ENCODE results near the gene IFNL2.
"Not testable (repeated sequence)": the region's sequence is repeated elsewhere in the genome, so short reads cannot be mapped to it uniquely, and the experiment has no call there.

IFNL2 gene

GRCh38 chr19:39268085-39268484 is at the start of gene IFNL2:
Gene IFNL2 (plus strand): TSS chr19:39268396. CDS start chr19:39268569, 173 bp downstream.
- not testable (repeated sequence) for DNase-seq

GRCh38 chr19:39219108-39219507 is 49.1 kb upstream of the IFNL2 start:
- not testable (repeated sequence) for DNase-seq

DNA sequence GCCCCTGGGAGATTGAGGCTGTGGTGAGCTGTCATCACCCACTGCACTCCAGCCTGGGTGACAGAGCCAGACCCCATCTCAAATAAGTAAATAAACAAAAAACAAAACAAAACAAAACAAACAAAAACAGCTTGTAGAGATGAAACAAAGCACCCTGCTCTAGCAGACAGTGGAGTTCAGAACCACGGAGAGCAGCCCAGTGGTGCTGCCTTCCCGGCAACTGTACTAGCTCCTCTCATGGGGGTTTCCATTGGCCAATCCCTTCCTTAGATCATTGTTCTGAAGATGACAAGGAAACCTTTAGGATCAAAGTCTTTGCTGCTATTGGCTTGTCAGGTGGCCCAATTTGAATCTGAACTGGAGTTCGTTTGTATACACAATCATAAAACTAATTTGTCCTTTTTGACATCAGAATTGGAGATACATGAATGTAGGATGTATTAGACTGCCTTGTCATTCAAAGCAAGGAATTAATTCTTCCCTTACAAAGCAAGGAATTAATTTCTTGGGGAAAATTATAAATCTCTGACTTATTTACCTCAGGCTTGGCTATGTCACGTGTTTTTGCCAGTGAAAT is 44.4 kb upstream of the IFNL2 start:
- DNase-seq = no peak

GRCh38 chr19:39224910-39225309 is 43.3 kb upstream of the IFNL2 start:
- no peak for DNase-seq

DNA sequence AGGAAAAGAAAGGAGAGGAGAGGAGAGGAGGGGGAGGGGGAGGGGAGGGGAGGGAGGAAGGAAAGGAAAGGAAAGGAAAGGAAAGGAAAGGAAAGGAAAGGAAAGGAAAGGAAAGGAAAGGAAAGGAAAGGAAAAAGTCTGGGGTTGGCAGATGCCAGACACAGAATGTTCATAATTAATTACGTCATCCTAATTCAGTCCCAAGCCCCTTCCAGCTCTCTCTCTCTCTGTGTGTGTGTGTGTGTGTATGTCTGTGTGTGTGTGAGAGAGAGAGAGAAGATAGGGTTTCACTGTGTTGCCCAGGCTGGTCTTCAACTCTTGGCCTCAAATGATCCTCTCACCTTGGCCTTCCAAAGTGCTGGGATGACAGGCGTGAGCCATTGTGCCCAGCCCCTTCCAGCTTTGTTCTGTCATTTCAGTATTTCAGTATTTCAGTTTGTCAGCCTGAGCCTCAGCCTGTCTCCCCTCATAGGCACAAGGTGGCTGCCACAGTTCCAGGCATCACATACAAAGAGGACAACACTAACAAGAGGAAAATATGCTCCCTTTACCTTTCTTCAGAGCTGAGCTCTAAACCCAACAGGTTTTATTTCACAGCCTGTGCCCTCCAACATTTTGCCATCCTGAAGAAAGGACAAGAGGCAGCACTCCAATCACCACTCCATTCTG is 38.0 kb upstream of the IFNL2 start:
- no peak for DNase-seq

GRCh38 chr19:39232708-39233107 is 35.5 kb upstream of the IFNL2 start:
- DNase-seq = no peak

DNA sequence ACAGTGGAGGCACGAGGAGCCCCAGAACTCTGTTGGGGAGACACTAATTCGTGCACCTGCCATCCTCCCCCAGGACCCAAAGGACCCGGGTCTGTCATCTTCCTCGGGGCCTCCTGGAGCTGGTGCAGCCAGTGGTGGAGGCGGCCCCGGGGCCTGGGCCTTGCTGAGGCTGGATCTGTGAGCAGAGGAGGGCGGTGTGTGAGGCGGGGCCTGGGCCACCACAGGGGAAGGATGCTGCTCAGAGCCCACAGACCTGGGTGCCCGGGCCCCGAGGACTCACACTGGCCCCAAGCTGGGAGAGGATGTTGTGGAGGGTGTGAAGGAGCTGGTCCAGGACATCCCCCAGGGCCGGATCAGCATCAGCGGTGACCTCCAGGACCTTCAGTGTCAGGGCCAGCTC is 31.7 kb upstream of the IFNL2 start:
- no peak for DNase-seq

- DNase-seq = no peak
These were observed 30.7 kb upstream of the IFNL2 start for GRCh38 chr19:39237200-39238184.

GRCh38 chr19:39238209-39238608 is 30.0 kb upstream of the IFNL2 start:
- DNase-seq = no peak

GRCh38 chr19:39238944-39239343 is 29.3 kb upstream of the IFNL2 start:
- DNase-seq = no peak

GRCh38 chr19:39240421-39240820 is 27.8 kb upstream of the IFNL2 start:
- DNase-seq = no peak

- DNase-seq = not testable (repeated sequence)
These were observed 24.5 kb upstream of the IFNL2 start for GRCh38 chr19:39243741-39244140.

GRCh38 chr19:39244410-39245100 is 23.6 kb upstream of the IFNL2 start, which contains the start of gene IFNL3:
Gene IFNL3 (minus strand): TSS chr19:39245006. CDS start chr19:39244967, 39 bp downstream.
- DNase-seq = not testable (repeated sequence)

GRCh38 chr19:39245166-39245565 is 23.0 kb upstream of the IFNL2 start:
- DNase-seq = not testable (repeated sequence)

- DNase-seq = no peak
These were observed 21.1 kb upstream of the IFNL2 start for GRCh38 chr19:39246951-39247669.

DNA sequence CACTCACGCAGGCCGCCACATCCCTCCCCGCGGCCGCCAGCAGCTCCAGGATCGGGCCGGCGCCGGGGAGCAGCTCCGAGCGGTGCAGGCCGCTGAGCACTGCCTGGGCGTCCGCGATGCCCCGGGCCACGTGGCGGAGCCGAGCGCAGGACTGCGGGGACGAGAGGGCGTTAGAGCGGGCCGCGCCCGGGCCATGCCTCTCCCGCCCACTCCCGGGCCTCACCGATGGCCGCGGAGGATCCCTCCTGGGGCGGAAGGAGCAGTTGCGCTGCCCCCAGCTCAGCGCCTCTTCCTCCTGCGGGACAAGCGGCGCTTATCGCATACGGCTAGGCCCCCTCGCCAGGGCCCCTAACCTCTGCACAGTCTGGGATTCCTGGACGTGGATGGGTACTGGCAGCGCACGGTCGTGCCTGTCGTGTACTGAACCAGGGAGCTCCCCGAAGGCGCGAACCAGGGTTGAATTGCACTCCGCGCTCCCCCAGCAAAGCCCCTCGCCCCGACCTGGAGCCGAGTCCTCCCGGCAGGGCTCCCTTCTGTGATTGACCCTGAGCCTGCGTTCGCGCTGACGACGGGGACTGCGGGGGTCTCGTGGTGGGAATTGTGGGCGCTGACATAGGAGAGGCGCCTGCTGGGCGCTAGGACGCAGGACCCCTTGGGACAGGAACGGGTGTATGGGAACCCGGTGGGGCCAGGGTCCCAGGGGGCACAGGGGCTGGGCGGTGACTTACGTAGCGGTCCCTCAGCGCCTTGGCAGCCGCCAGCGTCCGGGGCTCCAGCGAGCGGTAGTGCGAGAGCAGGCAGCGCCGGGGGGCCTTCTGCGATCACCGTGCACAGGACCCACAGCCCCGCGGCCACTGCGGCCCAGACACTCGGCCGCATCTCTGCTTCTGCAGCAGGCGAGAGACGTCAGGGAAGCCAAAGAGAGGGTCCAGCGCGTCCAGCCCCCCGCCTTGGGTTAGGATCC is 20.2 kb upstream of the IFNL2 start:
- DNase-seq = no peak

DNA sequence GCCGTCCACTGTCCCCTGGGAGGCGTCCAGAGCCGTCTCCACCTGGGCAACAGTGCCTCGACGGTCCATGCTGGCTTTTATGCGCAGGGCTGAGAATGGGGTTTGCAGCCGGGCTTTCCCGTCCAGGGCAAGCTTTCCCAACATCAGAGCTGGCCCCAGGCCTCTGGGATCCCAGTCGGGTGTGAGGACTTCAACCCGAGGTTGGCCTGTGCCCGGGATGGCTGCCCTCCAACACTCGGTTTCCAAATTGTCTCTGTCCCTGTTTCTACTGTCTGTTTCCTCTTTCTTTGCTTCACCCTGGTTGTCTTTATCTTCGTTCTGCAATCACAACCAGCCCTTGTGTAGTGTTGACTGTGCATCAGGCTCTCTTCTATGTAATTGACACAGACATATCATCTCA is 19.4 kb upstream of the IFNL2 start, which contains the start of gene IFNL4:
IFNL4 (minus strand) TSS at position 51 of the 400 bp plus-strand sequence.
- no peak for DNase-seq

DNA sequence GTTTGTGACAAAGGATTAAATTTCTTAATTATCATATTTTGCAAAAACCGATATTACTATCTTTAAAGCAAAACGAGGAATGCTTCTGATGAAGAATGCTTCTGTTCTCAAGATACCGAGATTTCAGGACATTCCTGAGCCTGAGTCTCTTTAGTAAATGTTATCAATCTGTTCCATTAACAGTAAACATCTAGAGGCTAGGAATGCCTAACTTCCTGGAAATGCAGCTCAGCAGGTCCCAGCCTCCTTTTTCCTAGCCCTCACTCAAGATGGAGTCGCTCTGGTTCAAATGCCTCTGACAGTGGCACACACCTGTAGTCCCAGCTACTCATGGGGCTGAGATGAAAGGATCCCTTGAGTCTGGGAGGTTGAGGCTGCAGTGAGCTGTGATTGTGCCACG is 17.1 kb upstream of the IFNL2 start:
- DNase-seq = no peak

- DNase-seq = no peak
These were observed 16.4 kb upstream of the IFNL2 start for GRCh38 chr19:39251846-39252245.

DNA sequence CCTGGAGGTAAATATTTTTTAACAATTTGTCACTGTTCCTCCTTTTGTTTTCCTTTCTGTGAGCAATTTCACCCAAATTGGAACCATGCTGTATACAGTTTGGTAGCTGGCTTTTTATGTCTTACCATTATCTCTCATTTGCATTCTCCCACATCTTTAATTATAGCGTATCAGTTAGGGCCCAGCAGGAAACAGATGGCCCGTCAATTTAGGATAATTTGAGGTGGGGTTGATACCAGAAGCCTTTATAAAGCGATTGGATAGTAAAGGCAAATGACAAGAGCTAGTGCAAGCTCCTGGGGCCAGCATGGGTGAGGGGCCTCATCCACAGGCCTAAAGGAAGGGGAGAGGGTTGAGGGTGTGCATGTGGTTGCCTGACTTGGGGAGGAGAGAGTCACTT is 15.7 kb upstream of the IFNL2 start:
- DNase-seq = no peak
